Peyer's patch (tissue), 4 donors: Measurements from ENCODE around the gene CGA.

Experiments used
- POLR2A ChIP-seq, 2 donors: fragments of 450-650 bp; IDR thresholded peaks; one replicate each; pipeline ENCODE4 v1.5.1; 2017; ENCODE audit warnings: antibody characterized with exemption in 2 of 2, mild to moderate bottlenecking in 2 of 2, moderate library complexity in 2 of 2
- TF ChIP-seq, protein P1 (sequence below), 6 experiments: fragments of 450-650 bp in 4 of 6; fragments of 200-600 bp in 2 of 6; sonication (generic) in 1 of 6; IDR thresholded peaks; one replicate each; pipeline ENCODE4 v1.5.1; 2017 to 2019; ENCODE audit warnings: antibody characterized with exemption in 6 of 6, mild to moderate bottlenecking in 3 of 6, moderate library complexity in 1 of 6

DNA sequence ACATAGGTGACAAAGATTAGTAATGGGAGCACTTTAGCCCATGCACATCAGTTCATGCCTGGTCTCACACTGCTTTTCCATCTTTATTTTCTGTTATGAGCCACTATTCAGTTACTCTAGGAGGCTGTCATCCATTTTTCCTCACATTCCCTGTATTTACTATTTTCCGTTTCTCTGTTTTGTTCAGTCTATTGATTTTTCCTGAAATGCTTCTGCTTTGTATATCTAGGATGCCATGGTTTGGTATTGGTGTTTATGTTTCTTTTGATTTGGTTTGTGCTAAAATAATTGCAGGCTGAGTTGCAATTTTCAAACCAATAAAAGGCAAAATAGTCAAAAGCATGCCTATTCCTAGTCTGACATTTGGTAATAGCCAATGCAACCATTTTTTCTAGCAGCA, 31.6 kb upstream of the CGA start:
- TF ChIP-seq, protein P1, sequence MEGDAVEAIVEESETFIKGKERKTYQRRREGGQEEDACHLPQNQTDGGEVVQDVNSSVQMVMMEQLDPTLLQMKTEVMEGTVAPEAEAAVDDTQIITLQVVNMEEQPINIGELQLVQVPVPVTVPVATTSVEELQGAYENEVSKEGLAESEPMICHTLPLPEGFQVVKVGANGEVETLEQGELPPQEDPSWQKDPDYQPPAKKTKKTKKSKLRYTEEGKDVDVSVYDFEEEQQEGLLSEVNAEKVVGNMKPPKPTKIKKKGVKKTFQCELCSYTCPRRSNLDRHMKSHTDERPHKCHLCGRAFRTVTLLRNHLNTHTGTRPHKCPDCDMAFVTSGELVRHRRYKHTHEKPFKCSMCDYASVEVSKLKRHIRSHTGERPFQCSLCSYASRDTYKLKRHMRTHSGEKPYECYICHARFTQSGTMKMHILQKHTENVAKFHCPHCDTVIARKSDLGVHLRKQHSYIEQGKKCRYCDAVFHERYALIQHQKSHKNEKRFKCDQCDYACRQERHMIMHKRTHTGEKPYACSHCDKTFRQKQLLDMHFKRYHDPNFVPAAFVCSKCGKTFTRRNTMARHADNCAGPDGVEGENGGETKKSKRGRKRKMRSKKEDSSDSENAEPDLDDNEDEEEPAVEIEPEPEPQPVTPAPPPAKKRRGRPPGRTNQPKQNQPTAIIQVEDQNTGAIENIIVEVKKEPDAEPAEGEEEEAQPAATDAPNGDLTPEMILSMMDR (IDR thresholded peaks at IDR 0.05): no peak
- no peak for TF ChIP-seq POLR2A (IDR thresholded peaks at IDR 0.05)
